ENCODE measurements around the gene MED23. TPM values are rescaled to one million over a fixed set of nuclear protein-coding genes. Genes with fewer than 3 reads are reported as not detected.

Gene MED23
- total RNA-seq, 1 donor from 2014 or later: 26.3 TPM

- Histone ChIP-seq H3K4me1 (no peaks in the 10 kb centered on the region), H3K27ac (no peak overlapping the region), H3K9me3 (no peaks in the 10 kb centered on the region), H3K36me3 (peaks cover 0 to 58% of the 10 kb centered on the region in 2 donors), H3K4me3 (no peak overlapping the region), H3K27me3 (no peaks in the 10 kb centered on the region)
- no peak for TF ChIP-seq POLR2AphosphoS5 (IDR thresholded peaks at IDR 0.05; ENCODE audit: insufficient read depth in 1 of 2, low read depth in 1 of 2)
- TF ChIP-seq CTCF (IDR thresholded peaks at IDR 0.05): no peak
- no peak for TF ChIP-seq POLR2A (IDR thresholded peaks at IDR 0.05)
- DNase-seq (ENCODE audit: extremely low spot score in 2 of 2): no peak
- intact Hi-C loops (cut with DNase I): no loop called here
Observed at GRCh38 chr6:131587909-131588308, 40.1 kb downstream of the MED23 start.

- H3K4me1 ChIP-seq: no peaks in the 10 kb centered on the region
- DNase-seq (ENCODE audit: extremely low spot score in 2 of 2): no peak
- no peak overlapping the region for H3K27ac ChIP-seq
- H3K4me3 ChIP-seq: no peak overlapping the region
- intact Hi-C loops (cut with DNase I): no loop called here
- H3K27me3 ChIP-seq: no peaks in the 10 kb centered on the region
- H3K36me3 ChIP-seq: peaks cover 0 to 52% of the 10 kb centered on the region in 2 donors
- no peak for TF ChIP-seq POLR2AphosphoS5 (IDR thresholded peaks at IDR 0.05; ENCODE audit: insufficient read depth in 1 of 2, low read depth in 1 of 2)
- no peak for TF ChIP-seq POLR2A (IDR thresholded peaks at IDR 0.05)
- TF ChIP-seq CTCF (IDR thresholded peaks at IDR 0.05): no peak
- no peaks in the 10 kb centered on the region for H3K9me3 ChIP-seq
Observed at GRCh38 chr6:131586543-131586942, 41.5 kb downstream of the MED23 start.

GRCh38 chr6:131581523-131581922, 46.5 kb downstream of the MED23 start:
- intact Hi-C loops (cut with DNase I): no loop called here
- Histone ChIP-seq H3K36me3 (peaks cover 0 to 31% of the 10 kb centered on the region in 2 donors), H3K27ac (no peak overlapping the region), H3K4me3 (no peak overlapping the region), H3K4me1 (no peaks in the 10 kb centered on the region), H3K9me3 (no peaks in the 10 kb centered on the region), H3K27me3 (no peaks in the 10 kb centered on the region)
- DNase-seq (ENCODE audit: extremely low spot score in 2 of 2): no peak
- TF ChIP-seq CTCF (IDR thresholded peaks at IDR 0.05): no peak
- no peak for TF ChIP-seq POLR2A (IDR thresholded peaks at IDR 0.05)
- no peak for TF ChIP-seq POLR2AphosphoS5 (IDR thresholded peaks at IDR 0.05; ENCODE audit: insufficient read depth in 1 of 2, low read depth in 1 of 2)

- H3K4me3 ChIP-seq: no peak overlapping the region
- H3K4me1 ChIP-seq: peaks cover 10% of the 10 kb centered on the region
- TF ChIP-seq POLR2AphosphoS5 (IDR thresholded peaks at IDR 0.05; ENCODE audit: insufficient read depth in 1 of 2, low read depth in 1 of 2) (no peak), POLR2A (IDR thresholded peaks at IDR 0.05) (no peak), CTCF (IDR thresholded peaks at IDR 0.05) (no peak)
- H3K27ac ChIP-seq: no peak overlapping the region
- DNase-seq (ENCODE audit: extremely low spot score in 2 of 2): no peak
- intact Hi-C loops (cut with DNase I): no loop called here
- H3K27me3 ChIP-seq: no peaks in the 10 kb centered on the region
- no peaks in the 10 kb centered on the region for H3K9me3 ChIP-seq
- H3K36me3 ChIP-seq: peaks cover 0 to 9% of the 10 kb centered on the region in 2 donors
Observed at GRCh38 chr6:131575834-131576478, 52.1 kb downstream of the MED23 start.

- H3K4me3 ChIP-seq: no peak overlapping the region
- TF ChIP-seq POLR2A (IDR thresholded peaks at IDR 0.05) (no peak), POLR2AphosphoS5 (IDR thresholded peaks at IDR 0.05; ENCODE audit: insufficient read depth in 1 of 2, low read depth in 1 of 2) (no peak), CTCF (IDR thresholded peaks at IDR 0.05) (no peak)
- intact Hi-C loops (cut with DNase I): no loop called here
- no peaks in the 10 kb centered on the region for H3K27me3 ChIP-seq
- DNase-seq (ENCODE audit: extremely low spot score in 2 of 2): no peak
- H3K27ac ChIP-seq: no peak overlapping the region
- no peaks in the 10 kb centered on the region for H3K9me3 ChIP-seq
- H3K36me3 ChIP-seq: no peaks in the 10 kb centered on the region
- peaks cover 10% of the 10 kb centered on the region for H3K4me1 ChIP-seq
Observed at GRCh38 chr6:131574686-131575085, 53.4 kb downstream of the MED23 start.
